ENCODE data around the gene BOK.

Gene BOK

GRCh38 chr2:241619597-241620418 is 61.3 kb downstream of the BOK start:
- Histone ChIP-seq H3K4me1 (ENCODE audit: insufficient read depth, low read length) (peaks cover 27% of the 10 kb centered on the region), H3K36me3 (ENCODE audit: insufficient read depth, low read length) (peaks cover 48% of the 10 kb centered on the region)

DNA sequence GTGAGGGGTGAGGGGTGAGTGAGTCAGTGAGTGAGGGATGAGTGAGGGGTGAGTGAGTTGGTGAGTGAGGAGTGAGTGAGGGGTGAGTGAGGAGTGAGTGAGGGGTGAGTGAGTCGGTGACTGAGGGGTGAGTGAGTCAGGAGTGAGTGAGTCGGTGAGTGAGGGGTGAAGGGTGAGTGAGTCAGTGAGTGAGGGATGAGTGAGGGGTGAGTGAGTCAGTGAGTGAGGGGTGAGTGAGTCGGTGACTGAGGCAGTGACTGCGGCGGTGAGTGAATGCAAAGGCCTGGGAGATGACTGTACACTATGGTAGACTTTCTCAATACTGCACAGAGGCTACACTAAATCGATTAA is 61.8 kb downstream of the BOK start:
- no peak for DNase-seq
- Histone ChIP-seq H3K4me3 (ENCODE audit: low read depth in 1 of 2, low read length in 2 of 2) (no peak overlapping the region), H3K4me2 (ENCODE audit: insufficient read depth, low read length) (no peak overlapping the region), H3K36me3 (ENCODE audit: insufficient read depth, low read length) (peaks cover 50% of the 10 kb centered on the region), H3K4me1 (ENCODE audit: insufficient read depth, low read length) (peaks cover 27% of the 10 kb centered on the region), H3K79me2 (ENCODE audit: insufficient read depth, low read length) (peaks cover 77% of the 10 kb centered on the region), H4K20me1 (ENCODE audit: insufficient read depth, low read length) (peaks cover 20% of the 10 kb centered on the region), H3K9ac (ENCODE audit: low read depth, low read length) (no peak overlapping the region), H3K27me3 (ENCODE audit: insufficient read depth, low read length, poor library complexity) (no peaks in the 10 kb centered on the region), H3K9me3 (ENCODE audit: insufficient read depth, low read length, severe bottlenecking) (no peaks in the 10 kb centered on the region), H3K27ac (ENCODE audit: low read length) (no peak overlapping the region), H2AFZ (ENCODE audit: low read depth, low read length) (no peak overlapping the region)
- no peak for ATAC-seq (ENCODE audit: insufficient read depth, low read depth)
- no peak for TF ChIP-seq CTCF (IDR thresholded peaks at IDR 0.05; ENCODE audit: borderline replicate concordance, extremely low read depth, low read length, poor library complexity, severe bottlenecking)
- TF ChIP-seq EZH2 (IDR thresholded peaks at IDR 0.05; ENCODE audit: borderline replicate concordance, low read depth, low read length, severe bottlenecking), result no peak

More at GRCh38 chr2:241619597-241620418, 61.3 kb downstream of the BOK start:
- Histone ChIP-seq H3K4me3 (ENCODE audit: low read depth in 1 of 2, low read length in 2 of 2) (no peak overlapping the region), H2AFZ (ENCODE audit: low read depth, low read length) (no peak overlapping the region), H3K9me3 (ENCODE audit: insufficient read depth, low read length, severe bottlenecking) (no peaks in the 10 kb centered on the region), H3K27ac (ENCODE audit: low read length) (no peak overlapping the region), H4K20me1 (ENCODE audit: insufficient read depth, low read length) (peaks cover 23% of the 10 kb centered on the region), H3K9ac (ENCODE audit: low read depth, low read length) (no peak overlapping the region), H3K79me2 (ENCODE audit: insufficient read depth, low read length) (peaks cover 77% of the 10 kb centered on the region), H3K4me2 (ENCODE audit: insufficient read depth, low read length) (no peak overlapping the region), H3K27me3 (ENCODE audit: insufficient read depth, low read length, poor library complexity) (no peaks in the 10 kb centered on the region)
- TF ChIP-seq EZH2 (IDR thresholded peaks at IDR 0.05; ENCODE audit: borderline replicate concordance, low read depth, low read length, severe bottlenecking) (no peak), CTCF (IDR thresholded peaks at IDR 0.05; ENCODE audit: borderline replicate concordance, extremely low read depth, low read length, poor library complexity, severe bottlenecking) (no peak)
- DNase-seq (no peak), ATAC-seq (ENCODE audit: insufficient read depth, low read depth) (no peak)
